GM19324 (cell line): Measurements from ENCODE around the gene LRRIQ4.

Experiments
- ATAC-seq: cut with Tn5 transposase; IDR thresholded peaks from one replicate; pipeline ENCODE4 v1.9.1; 2021; ENCODE audit warnings: mild to moderate bottlenecking, moderate library complexity; ENCODE audit not compliant: unreplicated experiment, low FRiP score

The LRRIQ4 gene

GRCh38 chr3:169848741-169849140 is 36.1 kb downstream of the LRRIQ4 start:
- ATAC-seq: no peak

GRCh38 chr3:169850618-169851017 is 37.9 kb downstream of the LRRIQ4 start:
- ATAC-seq: no peak

- no peak for ATAC-seq
Measured at GRCh38 chr3:169855514-169855913, 42.8 kb downstream of the LRRIQ4 start.

GRCh38 chr3:169857811-169858210 is 45.1 kb downstream of the LRRIQ4 start:
- ATAC-seq: no peak

GRCh38 chr3:169861871-169862270 is 49.2 kb downstream of the LRRIQ4 start:
- ATAC-seq: no peak

GRCh38 chr3:169863458-169863899 is 50.8 kb downstream of the LRRIQ4 start:
- no peak for ATAC-seq

- ATAC-seq: no peak
Measured at GRCh38 chr3:169864270-169864669, 51.6 kb downstream of the LRRIQ4 start.

- ATAC-seq: no peak
Measured at GRCh38 chr3:169865176-169865767, 52.6 kb downstream of the LRRIQ4 start.

- no peak for ATAC-seq
Measured at GRCh38 chr3:169867584-169868210, 55.0 kb downstream of the LRRIQ4 start.

- no peak for ATAC-seq
Measured at GRCh38 chr3:169868369-169868768, 55.7 kb downstream of the LRRIQ4 start.

GRCh38 chr3:169869484-169870220 is 57.0 kb downstream of the LRRIQ4 start, which contains the start of gene LRRC31:
LRRC31 (minus strand) TSS chr3:169869935; CDS start chr3:169869807, 128 bp downstream.
- no peak for ATAC-seq

GRCh38 chr3:169871129-169871886 is 58.6 kb downstream of the LRRIQ4 start:
- no peak for ATAC-seq

GRCh38 chr3:169879013-169879557 is 66.4 kb downstream of the LRRIQ4 start:
- no peak for ATAC-seq

- ATAC-seq: no peak
Measured at GRCh38 chr3:169879845-169880575, 67.3 kb downstream of the LRRIQ4 start.

- no peak for ATAC-seq
Measured at GRCh38 chr3:169880576-169881250, 68.0 kb downstream of the LRRIQ4 start.

- ATAC-seq: no peak
Measured at GRCh38 chr3:169886671-169887070, 74.0 kb downstream of the LRRIQ4 start.
